GM19351 (cell line): Measurements from ENCODE around the gene MTHFD2L.
"Not testable (repeated sequence)": the region's sequence is repeated elsewhere in the genome, so short reads cannot be mapped to it uniquely, and the experiment has no call there.

ENCODE experiments used
- ATAC-seq: cut with Tn5 transposase; IDR thresholded peaks from one replicate; pipeline ENCODE4 v1.9.1; 2021; ENCODE audit warnings: mild to moderate bottlenecking, moderate library complexity; ENCODE audit not compliant: unreplicated experiment

Gene MTHFD2L

DNA sequence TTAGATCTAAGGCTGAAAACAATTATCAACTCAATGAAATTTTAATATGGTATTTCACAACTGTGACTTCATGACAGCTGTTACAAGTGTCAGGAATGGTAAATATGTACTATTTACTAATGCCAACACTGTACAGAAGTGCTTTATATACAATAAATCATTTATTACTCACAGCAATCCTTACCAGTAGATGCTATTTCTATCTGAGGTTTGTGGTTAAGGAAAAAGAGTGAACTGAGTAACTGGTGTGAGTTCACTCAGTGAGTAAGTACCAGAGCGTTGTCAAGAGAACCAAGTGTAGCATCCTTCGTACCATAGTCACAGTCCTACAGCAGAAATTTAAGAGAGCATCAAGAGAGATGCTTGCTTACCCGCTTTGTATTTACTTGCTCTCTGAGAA, 23.3 kb downstream of the MTHFD2L start:
- peak; percentile 67 for ATAC-seq

GRCh38 chr4:74188912-74189311, 31.0 kb downstream of the MTHFD2L start:
- no peak for ATAC-seq

- peak; percentile 66 for ATAC-seq
These were observed 31.6 kb downstream of the MTHFD2L start for GRCh38 chr4:74189331-74190043.

GRCh38 chr4:74190332-74190731, 32.4 kb downstream of the MTHFD2L start:
- no peak for ATAC-seq

GRCh38 chr4:74190919-74191397, 33.0 kb downstream of the MTHFD2L start:
- no peak for ATAC-seq

GRCh38 chr4:74197080-74197479, 39.2 kb downstream of the MTHFD2L start:
- ATAC-seq = peak; percentile 80

DNA sequence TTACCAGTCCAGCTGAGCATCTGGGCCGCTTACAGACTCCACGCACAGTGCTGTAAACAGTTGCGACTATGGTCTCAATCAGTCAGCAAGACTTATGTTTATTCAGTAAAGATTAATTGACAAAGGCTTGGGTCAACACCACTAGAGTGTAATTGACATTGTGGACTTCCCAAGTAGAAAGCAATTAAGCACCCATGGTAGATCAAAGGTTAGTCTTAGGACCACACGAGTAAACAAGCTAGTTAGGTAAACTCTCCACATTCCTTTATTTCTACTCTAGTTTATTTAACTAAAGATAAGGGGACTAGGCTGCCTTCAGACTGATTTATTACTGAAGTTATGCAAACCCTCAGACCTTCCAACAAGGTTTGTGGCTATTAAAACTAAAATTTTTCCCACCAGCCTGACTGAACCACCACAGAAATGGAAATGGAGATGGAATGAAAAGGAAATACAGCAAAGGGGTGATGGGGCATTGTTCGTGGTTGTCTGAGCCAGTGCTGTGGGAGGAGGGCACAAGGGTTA, 44.2 kb downstream of the MTHFD2L start:
- no peak for ATAC-seq

DNA sequence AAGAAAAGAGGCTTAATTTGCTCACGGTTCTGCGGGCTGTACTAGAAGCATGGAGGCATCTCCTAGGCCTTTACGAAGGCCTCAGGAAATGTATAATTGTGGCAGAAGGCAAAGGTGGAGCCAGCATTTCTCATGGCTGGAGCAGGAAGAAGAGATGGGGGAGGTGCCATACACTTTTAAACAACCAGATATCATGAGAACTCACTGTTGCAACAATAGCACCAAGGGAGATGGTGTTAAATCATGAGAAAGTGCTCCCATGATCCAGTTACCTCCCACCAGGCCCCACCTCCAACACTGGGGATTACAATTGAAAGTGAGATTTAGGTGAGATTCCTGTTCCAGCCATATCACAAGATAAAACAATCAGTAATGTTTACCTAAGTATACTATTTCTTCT, 45.5 kb downstream of the MTHFD2L start:
- ATAC-seq = no peak

GRCh38 chr4:74205046-74205445, 47.1 kb downstream of the MTHFD2L start:
- no peak for ATAC-seq

DNA sequence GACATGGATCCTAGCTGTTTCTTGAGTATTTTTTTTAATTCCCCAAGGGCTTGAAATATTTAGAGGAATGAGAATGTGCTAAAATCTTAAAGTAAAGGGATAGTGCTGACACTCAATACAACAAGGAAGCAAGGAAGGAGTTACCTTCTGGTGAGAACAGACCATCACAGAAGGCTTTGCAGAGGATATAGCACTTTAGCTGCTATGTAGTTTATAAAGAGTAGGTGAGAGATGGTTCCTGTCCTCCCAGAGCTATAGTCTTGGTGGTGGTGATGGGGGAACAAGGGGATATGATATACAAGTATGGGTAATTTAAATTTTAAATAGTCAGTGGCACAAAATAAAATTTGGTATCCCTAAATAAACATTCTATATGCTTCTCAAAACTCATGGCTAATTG, 47.6 kb downstream of the MTHFD2L start:
- ATAC-seq = no peak

DNA sequence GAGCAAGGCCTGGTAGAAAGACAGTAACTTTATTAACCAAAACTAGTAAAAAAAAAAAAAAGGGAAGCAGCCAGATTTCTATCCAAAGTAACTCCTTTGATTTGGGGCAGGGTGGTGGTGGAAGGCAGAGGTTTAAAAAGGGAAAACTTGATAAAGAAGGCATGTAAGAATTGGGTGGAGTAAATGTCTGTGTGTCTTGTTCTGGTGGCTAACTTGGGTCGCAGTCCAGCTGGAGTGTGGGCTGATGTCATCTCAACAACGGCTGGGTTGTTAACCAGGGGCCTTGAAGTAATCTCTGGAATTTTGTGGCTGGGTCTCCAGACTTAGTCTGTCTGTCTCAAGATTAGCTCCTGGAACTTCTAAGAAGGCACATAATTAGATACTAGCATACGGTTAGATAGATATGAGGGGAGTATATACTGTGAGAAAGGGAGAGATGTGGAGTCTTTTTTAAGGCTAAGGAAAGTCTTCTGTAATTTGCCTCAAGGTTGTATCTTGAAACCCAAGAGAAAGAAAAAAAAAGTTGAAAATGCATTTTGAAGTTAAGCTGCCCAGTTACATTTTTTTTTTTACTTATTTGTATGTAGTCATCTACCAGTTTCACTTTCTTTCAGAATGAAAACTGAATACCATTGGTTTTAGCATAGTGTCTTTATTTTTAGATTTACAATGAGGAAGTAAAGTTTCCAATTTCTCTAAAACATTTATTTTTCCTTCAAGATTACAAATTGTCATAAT, 48.3 kb downstream of the MTHFD2L start:
- peak; percentile 85 for ATAC-seq

DNA sequence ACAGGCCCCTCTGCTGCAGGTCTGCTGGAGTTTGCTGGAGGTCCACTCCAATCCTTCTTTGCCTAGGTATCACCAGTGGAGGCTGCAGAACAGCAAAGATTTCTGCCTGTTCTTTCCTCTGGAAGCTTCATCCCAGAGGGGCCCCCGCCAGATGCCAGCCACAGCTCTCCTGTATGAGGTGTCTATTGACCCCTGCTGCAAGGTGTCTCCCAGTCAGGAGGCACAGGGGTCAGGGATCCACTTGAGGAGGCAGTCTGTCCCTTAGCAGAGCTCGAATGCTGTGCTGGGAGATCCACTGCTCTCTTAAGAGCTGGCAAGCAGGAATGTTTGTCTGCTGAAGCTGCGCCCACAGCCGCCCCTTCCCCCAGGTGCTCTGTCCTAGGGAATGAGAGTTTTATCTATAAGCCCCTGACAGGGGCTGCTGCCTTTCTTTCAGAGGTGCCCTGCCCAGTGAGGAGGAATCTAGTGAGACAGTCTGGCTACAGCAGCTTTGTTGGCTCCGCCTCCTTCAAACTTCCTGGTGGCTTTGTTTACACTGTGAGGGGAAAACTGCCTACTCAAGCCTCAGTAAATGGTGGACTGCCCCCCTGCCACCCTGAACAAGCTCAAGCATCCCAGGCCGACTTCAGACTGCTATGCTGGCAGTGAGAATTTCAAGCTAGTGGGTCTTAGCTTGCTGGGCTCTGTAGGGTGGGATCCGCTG, 56.7 kb downstream of the MTHFD2L start:
- ATAC-seq = not testable (repeated sequence)

GRCh38 chr4:74215236-74215635, 57.3 kb downstream of the MTHFD2L start:
- not testable (repeated sequence) for ATAC-seq

GRCh38 chr4:74217365-74217764, 59.4 kb downstream of the MTHFD2L start:
- ATAC-seq = no peak

DNA sequence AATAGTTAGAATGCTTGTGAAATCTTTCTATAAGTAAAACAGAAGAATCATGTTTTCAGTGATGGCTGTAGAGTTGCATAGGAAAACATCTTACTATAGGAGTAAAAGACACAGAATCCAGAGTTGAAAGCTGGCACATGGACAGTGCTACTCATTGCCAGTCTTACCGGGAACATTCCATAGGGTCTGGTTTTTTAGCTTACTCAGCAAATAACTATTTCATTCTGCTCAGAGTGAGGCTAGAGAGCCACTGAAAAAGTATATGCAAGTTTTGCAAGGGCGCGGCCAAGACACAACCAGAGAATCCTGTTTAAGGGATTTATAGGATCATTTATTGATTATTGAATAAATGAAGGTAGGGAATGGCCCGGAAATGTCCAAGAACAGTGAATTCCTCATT, 60.3 kb downstream of the MTHFD2L start:
- ATAC-seq = no peak

GRCh38 chr4:74219240-74219639, 61.3 kb downstream of the MTHFD2L start:
- no peak for ATAC-seq

DNA sequence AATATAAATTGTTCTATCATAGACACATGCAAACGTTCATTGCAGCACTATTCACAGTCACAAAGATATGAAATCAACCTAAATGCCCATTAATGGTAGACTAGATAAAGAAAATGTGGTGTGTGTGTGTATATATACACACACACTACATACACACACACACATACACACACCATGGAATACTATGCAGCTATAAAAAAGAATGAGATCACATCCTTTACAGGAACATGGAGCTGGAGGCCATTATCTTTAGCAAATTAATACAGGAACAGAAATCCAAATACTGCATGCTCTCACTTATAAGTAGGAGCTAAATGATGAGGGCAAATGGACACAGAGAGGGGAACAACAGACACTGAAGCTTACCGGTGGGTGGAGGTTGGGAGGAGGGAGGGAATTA, 65.2 kb downstream of the MTHFD2L start:
- ATAC-seq = no peak

- no peak for ATAC-seq
These were observed 65.9 kb downstream of the MTHFD2L start for GRCh38 chr4:74223801-74224200.

- peak; percentile 96 for ATAC-seq
These were observed 71.0 kb downstream of the MTHFD2L start for GRCh38 chr4:74228691-74229640.

DNA sequence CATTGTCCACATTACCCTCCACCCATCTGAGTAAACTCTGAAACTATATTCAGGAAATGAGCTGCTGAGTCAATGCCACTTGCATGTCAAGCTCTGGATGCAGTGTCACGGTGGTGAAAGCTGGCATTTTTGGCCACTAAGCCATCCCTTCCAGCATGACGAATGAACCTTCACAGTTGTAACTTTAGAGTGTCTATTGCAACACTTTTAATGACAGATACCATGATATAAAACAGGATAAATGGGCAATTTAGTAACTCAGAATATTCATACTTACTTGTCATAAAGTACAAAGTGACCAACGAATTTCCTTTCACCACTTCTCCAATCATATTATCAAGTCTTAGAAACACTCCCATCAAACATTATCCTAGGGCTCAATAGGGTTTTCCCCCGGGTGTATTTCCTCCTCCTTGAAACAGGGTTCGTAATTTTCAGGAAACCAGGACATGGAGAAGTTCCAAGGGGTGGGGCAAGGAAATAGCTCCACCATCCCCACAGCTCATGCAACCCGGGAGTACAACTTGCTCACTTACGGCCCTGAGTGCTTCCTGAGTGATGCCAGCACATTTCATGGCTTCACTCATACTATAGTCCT, 73.1 kb downstream of the MTHFD2L start:
- ATAC-seq = no peak
